ENCODE measurements around the gene MAP3K7. TPM values are rescaled to one million over a fixed set of nuclear protein-coding genes. Genes with fewer than 3 reads are reported as not detected.
A peak's percentile ranks its signal among the peaks of the same experiment; 100 is the strongest.

Gene MAP3K7
- total RNA-seq, 3 donors from 2014 or later (not counting 1 experiment from before 2014, with no cell fraction given), result 17.5 to 30.2 (median 27.5) TPM

- H3K4me1 ChIP-seq (ENCODE audit: control insufficient read depth, insufficient read depth, low read length), result peaks cover 22% of the 10 kb centered on the region
- H3K27ac ChIP-seq (ENCODE audit: low read length), result no peak overlapping the region
- no peak overlapping the region for H3K4me3 ChIP-seq (ENCODE audit: low read length)
- no peaks in the 10 kb centered on the region for H3K36me3 ChIP-seq (ENCODE audit: control insufficient read depth, insufficient read depth, low read length)
- H3K4me1 Mint-ChIP-seq, result peaks cover 10 to 13% of the 10 kb centered on the region in 2 donors
- intact Hi-C loops (cut with micrococcal nuclease), result no loop called here
- no peak overlapping the region for H3K27ac Mint-ChIP-seq
- no peak for ATAC-seq
- DNase-seq, result no peak
- no peaks in the 10 kb centered on the region for H3K36me3 Mint-ChIP-seq
- H3K4me3 Mint-ChIP-seq, result no peak overlapping the region
- H3K9me3 ChIP-seq (ENCODE audit: control insufficient read depth, insufficient read depth, low read length), result no peaks in the 10 kb centered on the region
- TF ChIP-seq CTCF (IDR thresholded peaks at IDR 0.05), result no peak
- no peaks in the 10 kb centered on the region for H3K9me3 Mint-ChIP-seq
- no peaks in the 10 kb centered on the region for H3K27me3 ChIP-seq (ENCODE audit: control insufficient read depth, insufficient read depth, low read length)
- 90% methylated on average over 6 of the region's 7 CpGs for WGBS (ENCODE audit: insufficient coverage)
- no peaks in the 10 kb centered on the region for H3K27me3 Mint-ChIP-seq (ENCODE audit: low read depth in 2 of 2)
These were observed 122.4 kb downstream of the MAP3K7 start for GRCh38 chr6:90464507-90464906.

- H3K36me3 Mint-ChIP-seq, result no peaks in the 10 kb centered on the region
- H3K4me3 ChIP-seq (ENCODE audit: low read length), result no peak overlapping the region
These were observed 123.0 kb downstream of the MAP3K7 start for GRCh38 chr6:90463874-90464273.

More at GRCh38 chr6:90463874-90464273, 123.0 kb downstream of the MAP3K7 start:
- ATAC-seq (no peak), DNase-seq (peak in 1 of 2 donors; percentile 20)
- no peak for TF ChIP-seq CTCF (IDR thresholded peaks at IDR 0.05)
- Histone ChIP-seq H3K27me3 (ENCODE audit: control insufficient read depth, insufficient read depth, low read length) (no peaks in the 10 kb centered on the region), H3K36me3 (ENCODE audit: control insufficient read depth, insufficient read depth, low read length) (no peaks in the 10 kb centered on the region), H3K4me1 (ENCODE audit: control insufficient read depth, insufficient read depth, low read length) (peaks cover 28% of the 10 kb centered on the region), H3K9me3 (ENCODE audit: control insufficient read depth, insufficient read depth, low read length) (no peaks in the 10 kb centered on the region), H3K27ac (ENCODE audit: low read length) (no peak overlapping the region)
- Mint-ChIP-seq H3K27ac (peak overlapping the region in 1 of 2 donors; percentile 19), H3K4me1 (peaks cover 10 to 13% of the 10 kb centered on the region in 2 donors), H3K9me3 (no peaks in the 10 kb centered on the region), H3K27me3 (ENCODE audit: low read depth in 2 of 2) (no peaks in the 10 kb centered on the region), H3K4me3 (no peak overlapping the region)
- WGBS (ENCODE audit: insufficient coverage), result 90% methylated on average over 3 of the region's 4 CpGs
- intact Hi-C loops (cut with micrococcal nuclease), result no loop called here
